Keratinocyte (primary cell): Measurements from ENCODE around the gene SLC17A9. TPM values are rescaled to one million over a fixed set of nuclear protein-coding genes. Genes with fewer than 3 reads are reported as not detected.

Experiments
- DNase-seq: peaks from one replicate; pipeline ENCODE4 v3.0.0-alpha.2; 2011; ENCODE audit warnings: low read depth, missing footprints, low spot score
- FAIRE-seq: peaks from 2 replicates; lab custom pipeline; 2011; peaks lifted over from hg19 to GRCh38; lab: Jason Lieb, UNC
- H2AFZ ChIP-seq: 2 replicates; pipeline ENCODE4 v1.6.0; 2012; ENCODE audit warnings: low read length, control low read depth, inconsistent platforms; ENCODE audit not compliant: control insufficient read depth
- H3K27ac ChIP-seq: 2 replicates; pipeline ENCODE4 v1.5.1; 2011; ENCODE audit warnings: low read length; ENCODE audit not compliant: control insufficient read depth, insufficient read depth
- H3K27me3 ChIP-seq: 3 replicates; pipeline ENCODE4 v1.6.0; 2011; ENCODE audit warnings: low read length; ENCODE audit not compliant: control insufficient read depth, insufficient read depth; ENCODE audit errors: extremely low read depth
- H3K36me3 ChIP-seq, 2 experiments: 2 replicates in 1 of 2; 3 replicates in 1 of 2; pipeline ENCODE4 v1.5.1; 2011; ENCODE audit warnings: low read length in 2 of 2, mild to moderate bottlenecking in 1 of 2; ENCODE audit not compliant: control insufficient read depth in 2 of 2, insufficient read depth in 2 of 2; ENCODE audit errors: extremely low read depth in 1 of 2
- H3K4me1 ChIP-seq: 3 replicates; pipeline ENCODE4 v1.5.1; 2011; ENCODE audit warnings: low read length; ENCODE audit not compliant: control insufficient read depth, insufficient read depth; ENCODE audit errors: extremely low read depth
- H3K4me2 ChIP-seq: 3 replicates; pipeline ENCODE4 v1.6.0; 2011; ENCODE audit warnings: low read depth, low read length; ENCODE audit not compliant: control insufficient read depth, insufficient read depth; ENCODE audit errors: extremely low read depth
- H3K4me3 ChIP-seq, 3 experiments: fragments of 200-600 bp in 1 of 3; sonication (generic) in 1 of 3; 2 replicates in 2 of 3; 3 replicates in 1 of 3; pipeline ENCODE4 v1.5.1; 2011 to 2016; ENCODE audit warnings: low read length in 3 of 3, mild to moderate bottlenecking in 3 of 3, control low read depth in 2 of 3, inconsistent platforms in 1 of 3, low read depth in 1 of 3, mixed read lengths in 1 of 3, mixed run types in 1 of 3, moderate library complexity in 1 of 3; ENCODE audit not compliant: control insufficient read depth in 2 of 3, insufficient read depth in 2 of 3; ENCODE audit errors: extremely low read depth in 1 of 3
- H3K79me2 ChIP-seq: 2 replicates; pipeline ENCODE4 v1.6.0; 2012; ENCODE audit warnings: low read length; ENCODE audit not compliant: control insufficient read depth, insufficient read depth
- H3K9ac ChIP-seq: 3 replicates; pipeline ENCODE4 v1.6.0; 2011; ENCODE audit warnings: low read length; ENCODE audit not compliant: control insufficient read depth, insufficient read depth; ENCODE audit errors: extremely low read depth
- H3K9me1 ChIP-seq: 3 replicates; pipeline ENCODE4 v1.6.0; 2011; ENCODE audit warnings: low read length; ENCODE audit not compliant: control insufficient read depth, insufficient read depth; ENCODE audit errors: extremely low read depth
- H3K9me3 ChIP-seq: 2 replicates; pipeline ENCODE4 v1.5.1; 2012; ENCODE audit warnings: low read depth, low read length; ENCODE audit not compliant: control insufficient read depth
- H4K20me1 ChIP-seq: 3 replicates; pipeline ENCODE4 v1.6.0; 2011; ENCODE audit warnings: low read length; ENCODE audit not compliant: control insufficient read depth, insufficient read depth; ENCODE audit errors: extremely low read depth
- EZH2 ChIP-seq: IDR thresholded peaks from one replicate; pipeline ENCODE4 v1.6.1; 2012; ENCODE audit warnings: inconsistent platforms, mild to moderate bottlenecking, low read length, moderate library complexity
- dilution Hi-C: fragments of 300-500 bp; cut with MboI; formaldehyde crosslinking; loops from one replicate; pipeline ENCODE4 v1.7.0; 2020; ENCODE audit warnings: low sequenced_read_pairs; ENCODE audit not compliant: extremely low pct_ligation_motif_present
- polyA plus RNA-seq, 5 experiments: library from polyadenylated mRNA; depleted of rRNA in 3 of 5; stranded (reverse) in 3 of 5; stranded (forward) in 1 of 5; unstranded in 1 of 5; fragments of >200 nt; gene quantifications; 1 replicate in 1 of 5; 2 replicates in 3 of 5; 3 replicates in 1 of 5; pipeline versions ENCODE4 v1.2.1 to v1.2.3, GENCODE V29; 2011 to 2012; ENCODE audit warnings: missing spikeins in 2 of 5, low read depth in 1 of 5, low replicate concordance in 1 of 5
- TF ChIP-seq, protein P1 (sequence below), 3 experiments: IDR thresholded peaks in 1 of 3; conservative IDR thresholded peaks in 1 of 3; optimal IDR thresholded peaks in 1 of 3; 2 replicates in 2 of 3; 3 replicates in 1 of 3; pipeline versions ENCODE3 to v1.5.1; 2011; ENCODE audit warnings: low read length in 3 of 3, mild to moderate bottlenecking in 3 of 3, moderate library complexity in 2 of 3, control low read depth in 1 of 3, inconsistent platforms in 1 of 3; ENCODE audit not compliant: insufficient read depth in 2 of 3; ENCODE audit errors: extremely low read depth in 1 of 3

The SLC17A9 gene
- polyA plus RNA-seq, 1 donor (not counting 4 experiments of a cell fraction or from before 2014, with no cell fraction given), result not detected

DNA sequence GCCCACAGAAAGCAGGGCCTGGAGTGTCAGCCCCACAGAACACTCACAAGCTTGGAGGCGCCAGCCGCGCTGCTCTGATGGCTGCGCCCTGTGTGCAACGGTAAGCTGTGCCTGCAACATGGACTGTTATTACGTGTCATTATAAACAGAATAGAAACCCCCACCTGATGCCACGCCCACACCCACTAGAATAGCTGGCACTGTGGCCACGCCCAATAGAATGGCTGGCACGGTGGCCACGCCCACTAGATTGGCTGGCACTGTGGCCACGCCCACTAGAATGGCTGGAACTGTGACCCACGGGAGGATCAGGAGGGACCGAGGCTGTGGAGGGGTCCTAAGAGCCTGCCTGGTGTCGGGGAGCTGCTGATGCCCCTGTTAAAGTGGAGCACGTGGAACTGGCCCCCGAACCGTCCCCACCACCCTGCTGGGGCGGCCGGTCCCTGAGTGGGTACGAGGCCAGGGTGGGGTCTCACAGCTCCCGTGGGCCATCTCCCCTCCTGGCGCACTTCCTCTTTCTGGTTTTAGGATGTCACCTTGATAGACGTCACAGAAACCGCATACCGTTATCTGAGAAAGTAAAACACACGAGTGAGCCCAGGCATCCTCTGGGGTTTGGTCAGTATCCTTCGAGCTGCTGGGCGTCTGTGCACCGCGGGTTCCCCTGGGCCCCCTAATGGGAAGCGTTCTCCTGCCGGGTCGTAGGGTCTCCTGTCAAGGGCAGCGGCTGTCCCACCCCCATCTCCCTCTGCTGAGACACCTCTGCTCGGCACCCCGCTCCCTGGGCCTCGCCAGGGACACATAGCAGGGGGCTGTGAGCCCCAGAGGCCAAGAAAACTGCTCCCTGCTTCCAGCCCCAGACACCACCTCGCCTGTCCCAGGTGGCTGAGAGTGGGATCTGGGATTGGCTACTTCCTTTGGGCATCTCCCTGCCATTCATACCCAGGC lies 25.4 kb downstream of the SLC17A9 start:
- no peak overlapping the region for H3K4me3 ChIP-seq

DNA sequence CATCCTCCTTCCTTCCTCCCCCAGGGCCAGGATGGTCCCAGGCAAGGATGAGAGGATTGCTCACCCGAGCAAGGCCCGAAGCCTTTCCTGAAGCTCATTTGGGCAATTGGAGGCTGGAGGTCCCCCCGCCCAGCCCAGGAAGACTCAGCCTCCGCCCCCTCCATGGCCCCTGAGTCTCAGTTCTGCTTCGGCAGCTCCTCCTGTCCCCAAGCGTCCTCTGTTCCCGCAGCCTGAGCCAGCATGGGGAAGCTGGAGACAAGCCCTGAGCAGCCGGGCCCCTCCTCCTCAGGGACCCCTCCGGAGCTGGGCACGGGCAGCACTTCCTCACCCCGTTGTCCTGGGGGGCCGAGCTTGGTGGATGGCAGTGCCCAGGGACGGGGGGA lies 26.0 kb downstream of the SLC17A9 start:
- peaks cover 4% of the 10 kb centered on the region for H4K20me1 ChIP-seq
- H3K36me3 ChIP-seq, result no peaks in the 10 kb centered on the region
- no peaks in the 10 kb centered on the region for H3K9me3 ChIP-seq
- H3K27me3 ChIP-seq, result peaks cover 69% of the 10 kb centered on the region
- H3K4me3 ChIP-seq, result no peak overlapping the region
- dilution Hi-C loops, result no loop called here
- H2AFZ ChIP-seq, result no peak overlapping the region
- no peak overlapping the region for H3K4me2 ChIP-seq
- TF ChIP-seq EZH2, result no peak
- TF ChIP-seq, protein P1, sequence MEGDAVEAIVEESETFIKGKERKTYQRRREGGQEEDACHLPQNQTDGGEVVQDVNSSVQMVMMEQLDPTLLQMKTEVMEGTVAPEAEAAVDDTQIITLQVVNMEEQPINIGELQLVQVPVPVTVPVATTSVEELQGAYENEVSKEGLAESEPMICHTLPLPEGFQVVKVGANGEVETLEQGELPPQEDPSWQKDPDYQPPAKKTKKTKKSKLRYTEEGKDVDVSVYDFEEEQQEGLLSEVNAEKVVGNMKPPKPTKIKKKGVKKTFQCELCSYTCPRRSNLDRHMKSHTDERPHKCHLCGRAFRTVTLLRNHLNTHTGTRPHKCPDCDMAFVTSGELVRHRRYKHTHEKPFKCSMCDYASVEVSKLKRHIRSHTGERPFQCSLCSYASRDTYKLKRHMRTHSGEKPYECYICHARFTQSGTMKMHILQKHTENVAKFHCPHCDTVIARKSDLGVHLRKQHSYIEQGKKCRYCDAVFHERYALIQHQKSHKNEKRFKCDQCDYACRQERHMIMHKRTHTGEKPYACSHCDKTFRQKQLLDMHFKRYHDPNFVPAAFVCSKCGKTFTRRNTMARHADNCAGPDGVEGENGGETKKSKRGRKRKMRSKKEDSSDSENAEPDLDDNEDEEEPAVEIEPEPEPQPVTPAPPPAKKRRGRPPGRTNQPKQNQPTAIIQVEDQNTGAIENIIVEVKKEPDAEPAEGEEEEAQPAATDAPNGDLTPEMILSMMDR (optimal IDR thresholded peaks at IDR 0.05 in 1 of 3, IDR thresholded peaks at IDR 0.05 in 1 of 3, conservative IDR thresholded peaks at IDR 0.05 in 1 of 3; ENCODE audit: extremely low read depth in 1 of 3, insufficient read depth in 2 of 3, low read length in 3 of 3), result no peak
- H3K9ac ChIP-seq, result no peak overlapping the region
- FAIRE-seq (no peak), DNase-seq (no peak)
- H3K27ac ChIP-seq, result no peak overlapping the region
- H3K9me1 ChIP-seq, result no peaks in the 10 kb centered on the region
- H3K79me2 ChIP-seq, result no peaks in the 10 kb centered on the region
- H3K4me1 ChIP-seq, result no peaks in the 10 kb centered on the region

More for the DNA sequence above, 25.4 kb downstream of the SLC17A9 start:
- Histone ChIP-seq H3K79me2 (no peaks in the 10 kb centered on the region), H2AFZ (no peak overlapping the region), H4K20me1 (peaks cover 4% of the 10 kb centered on the region), H3K4me2 (no peak overlapping the region), H3K9ac (no peak overlapping the region), H3K9me3 (no peaks in the 10 kb centered on the region), H3K27me3 (peaks cover 76% of the 10 kb centered on the region), H3K9me1 (no peaks in the 10 kb centered on the region), H3K36me3 (no peaks in the 10 kb centered on the region), H3K27ac (no peak overlapping the region), H3K4me1 (no peaks in the 10 kb centered on the region)
- TF ChIP-seq EZH2, result no peak
- TF ChIP-seq, protein P1 (optimal IDR thresholded peaks at IDR 0.05 in 1 of 3, IDR thresholded peaks at IDR 0.05 in 1 of 3, conservative IDR thresholded peaks at IDR 0.05 in 1 of 3; ENCODE audit: extremely low read depth in 1 of 3, insufficient read depth in 2 of 3, low read length in 3 of 3), result no peak
- DNase-seq (no peak), FAIRE-seq (no peak)
- dilution Hi-C loops, result no loop called here
